PC-3 (cell line): Measurements from ENCODE around the gene LMX1A.

Experiments used
- EZH2 ChIP-seq: fragments of 300-600 bp; sonication (generic); IDR thresholded peaks from one replicate; pipeline ENCODE4 v1.6.1; 2017; ENCODE audit warnings: antibody characterized with exemption, mild to moderate bottlenecking, low read length; ENCODE audit not compliant: unreplicated experiment
- TF ChIP-seq, protein P1 (sequence below): fragments of 300-600 bp; sonication (generic); conservative IDR thresholded peaks from 2 replicates; pipeline ENCODE4 v1.5.1; 2017; ENCODE audit warnings: antibody characterized with exemption, low read depth, mild to moderate bottlenecking, low read length

DNA sequence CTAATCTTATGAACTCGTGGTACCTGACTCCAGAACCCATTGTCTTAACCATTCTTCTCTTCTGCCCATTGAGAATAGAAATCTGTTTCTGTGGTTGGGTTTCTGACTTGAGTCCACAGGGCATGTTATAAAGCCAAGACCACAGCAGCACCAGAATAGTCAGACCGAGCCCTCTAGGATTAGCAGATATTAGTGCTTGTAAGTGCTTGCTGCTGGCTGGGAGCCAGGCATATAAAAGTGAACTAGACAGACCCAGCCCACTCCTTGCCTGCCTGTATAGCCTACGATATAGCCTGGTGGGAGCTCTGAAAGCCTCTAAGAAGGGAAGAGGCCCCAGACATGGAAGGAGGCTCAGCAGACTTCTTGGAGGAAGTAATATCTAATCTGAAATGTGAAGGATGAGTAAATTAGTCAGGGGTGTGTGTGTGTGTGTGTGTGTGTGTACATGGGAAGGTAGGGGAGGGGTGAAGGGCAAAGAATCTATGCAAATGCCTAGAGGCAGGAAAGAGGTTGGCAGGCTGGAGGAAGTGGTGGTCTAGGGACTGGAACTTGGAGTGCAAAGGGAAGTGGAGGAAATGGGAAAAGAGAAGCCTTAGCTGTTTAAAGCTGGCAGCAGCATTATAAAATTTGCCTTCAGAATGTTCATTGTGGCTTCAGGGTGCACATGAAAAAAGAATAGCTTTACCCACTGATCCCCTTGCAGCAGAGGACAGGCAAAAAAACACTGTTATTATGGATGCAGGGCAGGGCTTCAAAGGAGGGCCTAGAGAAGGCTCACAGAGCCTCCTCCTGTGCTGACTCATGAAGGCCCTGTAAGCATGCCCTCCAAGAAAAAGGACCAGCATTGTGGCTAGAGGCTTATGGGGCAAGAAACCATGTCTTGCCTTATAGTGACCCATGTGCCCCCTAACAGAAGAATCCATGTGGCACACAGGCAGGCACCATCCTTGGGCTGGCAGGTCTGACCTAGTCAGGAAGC, 169.2 kb downstream of the LMX1A start:
- TF ChIP-seq, protein P1, sequence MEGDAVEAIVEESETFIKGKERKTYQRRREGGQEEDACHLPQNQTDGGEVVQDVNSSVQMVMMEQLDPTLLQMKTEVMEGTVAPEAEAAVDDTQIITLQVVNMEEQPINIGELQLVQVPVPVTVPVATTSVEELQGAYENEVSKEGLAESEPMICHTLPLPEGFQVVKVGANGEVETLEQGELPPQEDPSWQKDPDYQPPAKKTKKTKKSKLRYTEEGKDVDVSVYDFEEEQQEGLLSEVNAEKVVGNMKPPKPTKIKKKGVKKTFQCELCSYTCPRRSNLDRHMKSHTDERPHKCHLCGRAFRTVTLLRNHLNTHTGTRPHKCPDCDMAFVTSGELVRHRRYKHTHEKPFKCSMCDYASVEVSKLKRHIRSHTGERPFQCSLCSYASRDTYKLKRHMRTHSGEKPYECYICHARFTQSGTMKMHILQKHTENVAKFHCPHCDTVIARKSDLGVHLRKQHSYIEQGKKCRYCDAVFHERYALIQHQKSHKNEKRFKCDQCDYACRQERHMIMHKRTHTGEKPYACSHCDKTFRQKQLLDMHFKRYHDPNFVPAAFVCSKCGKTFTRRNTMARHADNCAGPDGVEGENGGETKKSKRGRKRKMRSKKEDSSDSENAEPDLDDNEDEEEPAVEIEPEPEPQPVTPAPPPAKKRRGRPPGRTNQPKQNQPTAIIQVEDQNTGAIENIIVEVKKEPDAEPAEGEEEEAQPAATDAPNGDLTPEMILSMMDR = no peak
- no peak for TF ChIP-seq EZH2
